Anterior cingulate cortex (tissue), 58 donors: ENCODE data around the gene CCNB3.
"Not testable (repeated sequence)": the region's sequence is repeated elsewhere in the genome, so short reads cannot be mapped to it uniquely, and the experiment has no call there.

ENCODE experiments used
- DNase-seq, 58 donors: peaks; one replicate each; lab custom pipeline; 2025; lab: John Stamatoyannopoulos, UW

CCNB3 gene

GRCh38 chrX:50204364-50204899 is at the start of gene CCNB3:
TSS of gene CCNB3 (plus strand) at chrX:50204765. CDS start at chrX:50285164, 80,399 bp downstream.
- DNase-seq: peak in 54 of 58 donors; percentile 0 to 64 (median 39)

GRCh38 chrX:50157545-50158135 is 46.9 kb upstream of the CCNB3 start:
- no peak for DNase-seq

- DNase-seq: no peak
These were observed 46.0 kb upstream of the CCNB3 start for GRCh38 chrX:50158593-50158992.

- DNase-seq: no peak
These were observed 43.4 kb upstream of the CCNB3 start for GRCh38 chrX:50161127-50161526.

- no peak for DNase-seq
These were observed 38.8 kb upstream of the CCNB3 start for GRCh38 chrX:50165727-50166126.

- DNase-seq: no peak
These were observed 37.2 kb upstream of the CCNB3 start for GRCh38 chrX:50167366-50167765.

- no peak for DNase-seq
These were observed 36.3 kb upstream of the CCNB3 start for GRCh38 chrX:50168241-50168687.

GRCh38 chrX:50169717-50170116 is 34.8 kb upstream of the CCNB3 start:
- no peak for DNase-seq

- DNase-seq: no peak
These were observed 24.3 kb upstream of the CCNB3 start for GRCh38 chrX:50180073-50180940.

GRCh38 chrX:50183891-50184290 is 20.7 kb upstream of the CCNB3 start:
- no peak for DNase-seq

- no peak for DNase-seq
These were observed 15.5 kb upstream of the CCNB3 start for GRCh38 chrX:50188859-50189600.

- DNase-seq: no peak
These were observed 6.2 kb upstream of the CCNB3 start for GRCh38 chrX:50198348-50198747.

GRCh38 chrX:50200907-50201306 is 3.7 kb upstream of the CCNB3 start, which contains the start of gene AKAP4:
TSS of gene AKAP4 (minus strand) at chrX:50201007. CDS start at chrX:50200889, 118 bp downstream.
- DNase-seq: no peak

- DNase-seq: no peak
These were observed 2.0 kb upstream of the CCNB3 start for GRCh38 chrX:50202539-50202938.

- no peak for DNase-seq
These were observed 2.2 kb downstream of the CCNB3 start for GRCh38 chrX:50206753-50207152.

- no peak for DNase-seq
These were observed 6.9 kb downstream of the CCNB3 start for GRCh38 chrX:50211510-50211909.

- no peak for DNase-seq
These were observed 76.7 kb downstream of the CCNB3 start for GRCh38 chrX:50281253-50281652.

GRCh38 chrX:50327235-50327634 is 122.7 kb downstream of the CCNB3 start:
- no peak for DNase-seq

GRCh38 chrX:50332668-50333067 is 128.1 kb downstream of the CCNB3 start:
- DNase-seq: not testable (repeated sequence)

- DNase-seq: no peak
These were observed 128.7 kb downstream of the CCNB3 start for GRCh38 chrX:50333308-50333707.

GRCh38 chrX:50343917-50344316 is 139.4 kb downstream of the CCNB3 start:
- DNase-seq: no peak
